HepG2 (cell line): ENCODE measurements around the gene MACROD2. TPM values are rescaled to one million over a fixed set of nuclear protein-coding genes. Genes with fewer than 3 reads are reported as not detected.

Experiments used
- ATAC-seq: fragments of 200-7000 bp; cut with Tn5 transposase; 3 replicates; pipeline ENCODE4 v1.9.1; 2020; ENCODE audit warnings: mild to moderate bottlenecking, moderate library complexity
- BruUV-seq: library from RNA; stranded (reverse); fragments of 400-500 nt; replicated peaks from 2 replicates; lab custom pipeline; 2021; lab: Mats Ljungman, UMichigan
- CTCF ChIA-PET: fragments of 300-600 bp; formaldehyde crosslinking; extraction: SDS; loops from one replicate; lab custom pipeline; 2021; ENCODE audit warnings: low total read pairs, inconsistent platforms, low intra/inter-chr PET ratio; lab: Yijun Ruan, JAX
- POLR2A ChIA-PET: fragments of 350-600 bp; sonication (Branson Sonifier 250); formaldehyde crosslinking; loops from one replicate; lab custom pipeline; 2020; ENCODE audit warnings: antibody characterized with exemption, inconsistent platforms; lab: Yijun Ruan, JAX
- DNase-seq: peaks from one replicate; pipeline ENCODE4 v3.0.0-alpha.2; 2015; ENCODE audit warnings: low spot score
- FAIRE-seq: peaks from 3 replicates; lab custom pipeline; 2011; peaks lifted over from hg19 to GRCh38; lab: Jason Lieb, UNC
- H2AFZ ChIP-seq: one replicate; pipeline ENCODE4 v1.6.1; 2011; ENCODE audit warnings: low read length, inconsistent platforms
- H3K27ac ChIP-seq: fragments of 300-600 bp; 3 replicates; pipeline ENCODE4 v1.8.0; 2011; ENCODE audit warnings: mixed run types, mild to moderate bottlenecking, mixed read lengths, low read length, inconsistent platforms; ENCODE audit not compliant: insufficient read depth; ENCODE audit errors: extremely low read length
- H3K27me3 ChIP-seq, 2 experiments: fragments of 200-600 bp in 1 of 2; 2 replicates in 1 of 2; 3 replicates in 1 of 2; pipeline versions ENCODE4 v1.6.0 to v1.8.0; 2011; ENCODE audit warnings: low read length in 2 of 2, mild to moderate bottlenecking in 2 of 2, moderate library complexity in 2 of 2, inconsistent platforms in 1 of 2; ENCODE audit not compliant: insufficient read depth in 2 of 2, control insufficient read depth in 1 of 2
- H3K36me3 ChIP-seq, 2 experiments: fragments of 200-600 bp in 1 of 2; replicated peaks in 1 of 2; 2 replicates in 1 of 2; 3 replicates in 1 of 2; pipeline versions ENCODE4 v1.5.1 to v1.8.0; 2011; ENCODE audit warnings: low read length in 2 of 2, inconsistent platforms in 1 of 2; ENCODE audit not compliant: insufficient read depth in 2 of 2, control insufficient read depth in 1 of 2
- H3K4me1 ChIP-seq: 2 replicates; pipeline ENCODE4 v1.5.1; 2012; ENCODE audit warnings: low read length, inconsistent platforms; ENCODE audit not compliant: insufficient read depth
- H3K4me2 ChIP-seq: 2 replicates; pipeline ENCODE4 v1.6.0; 2011; ENCODE audit warnings: low read depth, low read length, inconsistent platforms
- H3K4me3 ChIP-seq, 3 experiments: fragments of 200-600 bp in 1 of 3; sonication (generic), shearing (Covaris generic) in 1 of 3; replicated peaks in 1 of 3; 2 replicates each; pipeline ENCODE4 v1.5.1; 2011 to 2016; ENCODE audit warnings: low read length in 3 of 3, inconsistent platforms in 2 of 3, low read depth in 2 of 3, mild to moderate bottlenecking in 2 of 3, control low read depth in 1 of 3, mixed read lengths in 1 of 3; ENCODE audit not compliant: insufficient read depth in 1 of 3
- H3K79me2 ChIP-seq: one replicate; pipeline ENCODE4 v1.6.1; 2011; ENCODE audit warnings: low read length, inconsistent platforms; ENCODE audit not compliant: insufficient read depth
- H3K9ac ChIP-seq: 2 replicates; pipeline ENCODE4 v1.6.0; 2011; ENCODE audit warnings: mild to moderate bottlenecking, low read depth, low read length, inconsistent platforms; ENCODE audit not compliant: insufficient read depth
- H3K9me3 ChIP-seq: 2 replicates; pipeline ENCODE4 v1.5.1; 2012; ENCODE audit warnings: mild to moderate bottlenecking, low read length
- H4K20me1 ChIP-seq: 2 replicates; pipeline ENCODE4 v1.6.0; 2011; ENCODE audit warnings: inconsistent platforms, mild to moderate bottlenecking, low read length, moderate library complexity; ENCODE audit not compliant: insufficient read depth
- BORCS8-MEF2B ChIP-seq: sonication (generic); formaldehyde crosslinking; IDR thresholded peaks from 2 replicates; pipeline ENCODE4 v1.8.0; 2022; ENCODE audit warnings: mild to moderate bottlenecking, missing genetic modification reagents
- CREB1 ChIP-seq, 2 experiments: fragments of 450-650 bp in 1 of 2; IDR thresholded peaks; 2 replicates each; pipeline ENCODE4 v1.6.1; 2016 to 2017; ENCODE audit warnings: control low read depth in 1 of 2, mild to moderate bottlenecking in 1 of 2, missing compliant biosample characterization in 1 of 2, missing genetic modification characterization in 1 of 2
- DMAP1 ChIP-seq: IDR thresholded peaks from 2 replicates; pipeline ENCODE4 v1.6.1; 2016
- TEF ChIP-seq: sonication (generic); formaldehyde crosslinking; IDR thresholded peaks from 2 replicates; pipeline ENCODE4 v1.5.0; 2020; ENCODE audit warnings: missing genetic modification reagents
- ZNF24 ChIP-seq: fragments of 450-650 bp; IDR thresholded peaks from 2 replicates; pipeline ENCODE4 v1.6.1; 2017; ENCODE audit warnings: antibody characterized with exemption, mild to moderate bottlenecking
- ZNF468 ChIP-seq: sonication (generic); formaldehyde crosslinking; IDR thresholded peaks from 2 replicates; pipeline ENCODE4 v1.8.0; 2022; ENCODE audit warnings: mild to moderate bottlenecking, moderate library complexity, missing genetic modification reagents
- ZNF512 ChIP-seq: sonication (generic); formaldehyde crosslinking; IDR thresholded peaks from 2 replicates; pipeline ENCODE4 v1.4.0; 2020; ENCODE audit warnings: mild to moderate bottlenecking, missing genetic modification reagents
- ZNF713 ChIP-seq: sonication (generic); formaldehyde crosslinking; IDR thresholded peaks from 2 replicates; pipeline ENCODE4 v1.4.0; 2020; ENCODE audit warnings: mild to moderate bottlenecking, missing genetic modification reagents
- WGBS: methylation state at CpG from one replicate; pipeline ENCODE4 v1.1.6; 2017; ENCODE audit warnings: low lambda C conversion rate; 5-methylcytosine and 5-hydroxymethylcytosine counted together
- in situ Hi-C: cut with HindIII; loops from 2 replicates; pipeline ENCODE4 v1.10.0; 2017; ENCODE audit warnings: low pct_unique_long_range_greater_than_20kb; ENCODE audit not compliant: extremely low pct_ligation_motif_present
- intact Hi-C: fragments of 100-400 bp; cut with micrococcal nuclease; formaldehyde crosslinking; loops from one replicate; pipeline ENCODE4 v1.10.0; 2022; ENCODE audit not compliant: unreplicated experiment
- polyA plus RNA-seq, 8 experiments: library from polyadenylated mRNA; depleted of rRNA in 3 of 8; stranded (reverse) in 7 of 8; unstranded in 1 of 8; fragments of >200 nt; fragmentation: Illumina TruSeq in 4 of 8; extraction: Trizol in 4 of 8; gene quantifications; 2 replicates each; pipeline versions ENCODE4 v1.2.1 to v1.2.3, GENCODE V29; 2011 to 2016; ENCODE audit warnings: low read depth in 4 of 8, missing spikeins in 1 of 8, mixed read lengths in 1 of 8; ENCODE audit not compliant: insufficient read depth in 1 of 8
- total RNA-seq, 5 experiments: library from RNA; depleted of rRNA; stranded (reverse); fragments of >200 nt; fragmentation: Illumina TruSeq; extraction: Trizol; gene quantifications; 2 replicates each; pipeline ENCODE4 v1.2.3, GENCODE V29; 2016; ENCODE audit warnings: low read depth in 1 of 5
- TF ChIP-seq, protein P1 (sequence below): sonication (generic); formaldehyde crosslinking; IDR thresholded peaks from 2 replicates; pipeline ENCODE4 v1.5.0; 2020; ENCODE audit warnings: missing genetic modification reagents, mild to moderate bottlenecking, borderline replicate concordance

The MACROD2 gene
- total and polyA plus RNA-seq, 2 of the 13 experiments (the other 11 are each of a cell fraction or from before 2014, with no cell fraction given): 0.13 to 0.51 TPM

DNA sequence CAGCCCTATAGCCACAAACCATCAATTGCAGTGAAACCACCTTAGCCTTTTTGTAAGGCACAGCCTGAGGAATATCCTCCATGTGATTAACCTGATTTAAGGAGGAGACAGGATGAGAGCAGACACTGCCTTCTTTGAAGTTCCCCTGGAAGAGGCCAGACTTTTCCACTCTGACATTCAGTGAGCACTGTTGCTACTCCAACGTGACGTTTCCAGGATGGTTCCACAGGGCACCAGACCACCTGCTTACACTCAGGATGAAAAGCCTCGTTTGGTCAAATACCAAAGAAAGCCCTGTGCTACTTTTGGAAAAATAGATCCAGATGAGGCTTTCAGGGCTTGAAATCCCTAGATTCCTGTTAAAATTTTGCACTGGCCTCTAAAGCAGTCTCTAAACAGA lies 1444.2 kb downstream of the MACROD2 start (continued):
- TF ChIP-seq, protein P1, sequence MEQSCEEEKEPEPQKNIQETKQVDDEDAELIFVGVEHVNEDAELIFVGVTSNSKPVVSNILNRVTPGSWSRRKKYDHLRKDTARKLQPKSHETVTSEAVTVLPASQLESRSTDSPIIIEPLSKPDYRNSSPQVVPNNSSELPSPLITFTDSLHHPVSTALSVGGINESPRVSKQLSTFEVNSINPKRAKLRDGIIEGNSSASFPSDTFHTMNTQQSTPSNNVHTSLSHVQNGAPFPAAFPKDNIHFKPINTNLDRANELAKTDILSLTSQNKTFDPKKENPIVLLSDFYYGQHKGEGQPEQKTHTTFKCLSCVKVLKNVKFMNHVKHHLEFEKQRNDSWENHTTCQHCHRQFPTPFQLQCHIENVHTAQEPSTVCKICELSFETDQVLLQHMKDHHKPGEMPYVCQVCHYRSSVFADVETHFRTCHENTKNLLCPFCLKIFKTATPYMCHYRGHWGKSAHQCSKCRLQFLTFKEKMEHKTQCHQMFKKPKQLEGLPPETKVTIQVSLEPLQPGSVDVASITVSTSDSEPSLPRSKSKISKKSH (CRISPR knock-in tag): no peak
- TF ChIP-seq BORCS8-MEF2B (CRISPR knock-in tag) (no peak), DMAP1 (CRISPR knock-in tag) (no peak), ZNF713 (no peak)
- TF ChIP-seq, all 625 proteins: peak for 0

DNA sequence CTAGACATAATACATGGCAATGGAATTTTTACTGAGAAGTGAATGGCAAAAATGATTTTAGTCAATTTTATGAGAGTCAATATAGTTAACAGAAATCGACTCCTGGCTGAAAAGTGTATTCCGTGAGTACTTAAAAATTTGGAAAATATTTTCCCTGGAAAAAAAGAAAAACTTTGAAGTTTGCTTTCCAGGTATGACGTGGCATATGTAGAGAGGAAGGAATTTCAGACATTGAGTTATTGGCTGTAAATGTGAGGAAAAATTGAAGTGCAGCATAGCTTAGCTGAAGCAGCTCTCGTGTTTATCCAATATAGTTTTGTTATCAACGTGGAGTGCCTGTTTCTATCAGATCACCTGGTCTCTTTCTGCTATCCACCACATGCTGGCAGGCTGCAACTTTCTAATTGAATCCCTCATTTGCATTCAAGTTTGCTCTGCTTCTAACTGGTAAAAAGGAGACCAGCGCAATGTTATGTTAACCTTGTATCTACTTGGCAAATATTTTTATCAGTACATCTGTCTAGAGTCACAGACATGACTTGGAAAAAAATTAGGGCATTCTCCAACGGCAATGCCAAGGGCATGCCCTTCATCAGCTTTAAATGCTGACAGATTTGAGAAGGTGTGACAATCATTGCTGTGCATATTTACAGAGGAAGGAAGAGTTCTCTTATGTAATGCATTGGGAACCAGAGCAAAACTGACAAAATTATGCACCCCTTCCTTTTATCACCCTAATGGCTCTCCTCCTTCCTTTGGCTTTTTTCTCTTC lies 1444.9 kb downstream of the MACROD2 start:
- BruUV-seq: no TSS peak
- H3K36me3 ChIP-seq: no peaks in the 10 kb centered on the region
- ATAC-seq (no peak), FAIRE-seq (no peak), DNase-seq (no peak)
- no peaks in the 10 kb centered on the region for H3K4me1 ChIP-seq
- in situ Hi-C loops: no loop called here
- TF ChIP-seq TEF (CRISPR knock-in tag): no peak
- TF ChIP-seq CREB1 (IDR thresholded peaks at IDR 0.05): peak; percentile 50
- no peak for TF ChIP-seq CREB1 (CRISPR knock-in tag; IDR thresholded peaks at IDR 0.05)
- TF ChIP-seq ZNF24: no peak
- no peak for TF ChIP-seq ZNF468 (CRISPR knock-in tag)
- no peak for TF ChIP-seq ZNF512 (CRISPR knock-in tag)
- H3K9ac ChIP-seq: no peak overlapping the region
- POLR2A ChIA-PET: no interaction called here
- WGBS: 6% methylated on average over 7 of the region's 7 CpGs
- H3K9me3 ChIP-seq: peaks cover 95% of the 10 kb centered on the region
- H4K20me1 ChIP-seq: no peaks in the 10 kb centered on the region
- H3K79me2 ChIP-seq: no peaks in the 10 kb centered on the region
- H2AFZ ChIP-seq: no peak overlapping the region
- H3K27ac ChIP-seq: no peak overlapping the region
- CTCF ChIA-PET: no interaction called here
- no peak overlapping the region for H3K4me2 ChIP-seq
- intact Hi-C loops: no loop called here
- H3K27me3 ChIP-seq: no peaks in the 10 kb centered on the region
- no peak overlapping the region for H3K4me3 ChIP-seq
